K562 (cell line): ENCODE data around the gene TSGA10IP. TPM values are rescaled to one million over a fixed set of nuclear protein-coding genes. Genes with fewer than 3 reads are reported as not detected.

Source experiments
- CBX2 ChIP-seq: fragments of 200-600 bp; sonication (generic); IDR thresholded peaks from one replicate; pipeline ENCODE4 v1.6.1; 2012; ENCODE audit warnings: mild to moderate bottlenecking, low read length, inconsistent platforms; ENCODE audit not compliant: insufficient read depth, poor library complexity, severe bottlenecking
- EGR1 ChIP-seq: fragments of 450-650 bp; conservative IDR thresholded peaks from 2 replicates; pipeline ENCODE4 v1.6.1; 2017; ENCODE audit warnings: mild to moderate bottlenecking
- EP300 ChIP-seq: IDR thresholded peaks from 2 replicates; pipeline ENCODE4 v1.6.1; 2012; ENCODE audit warnings: low read length, improper control_type of control experiment
- NONO ChIP-seq, 2 experiments: fragments of 200-400 bp in 1 of 2; fragments of 450-650 bp in 1 of 2; formaldehyde crosslinking in 1 of 2; IDR thresholded peaks; 2 replicates each; pipeline ENCODE4 v1.6.1; 2017; ENCODE audit warnings: low read depth in 2 of 2, mild to moderate bottlenecking in 2 of 2, moderate library complexity in 2 of 2, low read length in 1 of 2
- PHF8 ChIP-seq: fragments of 200-600 bp; sonication (generic); IDR thresholded peaks from 2 replicates; pipeline ENCODE4 v1.6.1; 2012; ENCODE audit warnings: mixed run types, mild to moderate bottlenecking, inconsistent platforms, low read length, moderate library complexity, borderline replicate concordance
- POLR2B ChIP-seq: fragments of 450-650 bp; IDR thresholded peaks from 2 replicates; pipeline ENCODE4 v1.6.1; 2018; ENCODE audit warnings: low read depth; ENCODE audit not compliant: partially characterized antibody
- POLR2H ChIP-seq: IDR thresholded peaks from 2 replicates; pipeline ENCODE4 v1.6.1; 2016; ENCODE audit warnings: missing genetic modification characterization, low read depth, mild to moderate bottlenecking, control low read depth, missing compliant biosample characterization, moderate library complexity
- RCOR1 ChIP-seq, 2 experiments: IDR thresholded peaks; 2 replicates each; pipeline ENCODE4 v1.6.1; 2012; ENCODE audit warnings: low read depth in 2 of 2, low read length in 2 of 2, borderline replicate concordance in 1 of 2, improper control_type of control experiment in 1 of 2
- SIN3A ChIP-seq, 2 experiments: fragments of 150-350 bp in 1 of 2; IDR thresholded peaks; 2 replicates each; pipeline ENCODE4 v1.6.1; 2011 to 2016; ENCODE audit warnings: borderline replicate concordance in 2 of 2, low read depth in 2 of 2, low read length in 2 of 2, mild to moderate bottlenecking in 2 of 2, moderate library complexity in 2 of 2; ENCODE audit not compliant: control insufficient read depth in 1 of 2
- SRSF7 ChIP-seq: fragments of 200-400 bp; formaldehyde crosslinking; optimal IDR thresholded peaks from 2 replicates; pipeline ENCODE3; 2017; ENCODE audit warnings: mild to moderate bottlenecking, low read depth, low read length
- ZNF512 ChIP-seq: IDR thresholded peaks from 2 replicates; pipeline ENCODE4 v1.6.1; 2016; ENCODE audit warnings: missing genetic modification characterization, missing compliant biosample characterization
- polyA plus RNA-seq, 8 experiments: library from polyadenylated mRNA; depleted of rRNA in 4 of 8; stranded (reverse) in 5 of 8; unstranded in 3 of 8; fragments of >200 nt; fragmentation: Nextera tagmentation in 2 of 8; fragmentation: Illumina TruSeq in 1 of 8; extraction: Ambion mirVana in 2 of 8; extraction: Trizol in 1 of 8; gene quantifications; 2 replicates each; pipeline versions ENCODE4 v1.2.1 to v1.2.3, GENCODE V29; 2011 to 2014; ENCODE audit warnings: inconsistent platforms in 1 of 8, missing spikeins in 1 of 8
- total RNA-seq, 7 experiments: library from RNA; depleted of rRNA in 6 of 7; stranded (reverse); fragments of >200 nt in 6 of 7; fragmentation: Illumina TruSeq in 2 of 7; extraction: Trizol in 2 of 7; gene quantifications; 2 replicates each; pipeline versions ENCODE4 v1.2.1 to v1.2.3, GENCODE V29; 2011 to 2021; ENCODE audit warnings: low replicate concordance in 1 of 7
- TF ChIP-seq, protein P1 (sequence below): fragments of 250-450 bp; sonication (Bioruptor Pico); IDR thresholded peaks from 2 replicates; pipeline ENCODE4 v1.8.0; 2022; ENCODE audit warnings: inconsistent platforms, mild to moderate bottlenecking, moderate library complexity, borderline replicate concordance
- TF ChIP-seq, protein P2 (sequence below), 2 experiments: fragments of 450-650 bp in 1 of 2; sonication (generic) in 1 of 2; formaldehyde crosslinking in 1 of 2; IDR thresholded peaks; 2 replicates each; pipeline versions ENCODE4 v1.7.1 to v1.9.0; 2016 to 2022; ENCODE audit warnings: inconsistent platforms in 1 of 2, mild to moderate bottlenecking in 1 of 2, missing genetic modification reagents in 1 of 2

TSGA10IP gene
- total and polyA plus RNA-seq, 9 of the 15 experiments (the other 6 are each of a cell fraction or from before 2014, with no cell fraction given) = not detected

DNA sequence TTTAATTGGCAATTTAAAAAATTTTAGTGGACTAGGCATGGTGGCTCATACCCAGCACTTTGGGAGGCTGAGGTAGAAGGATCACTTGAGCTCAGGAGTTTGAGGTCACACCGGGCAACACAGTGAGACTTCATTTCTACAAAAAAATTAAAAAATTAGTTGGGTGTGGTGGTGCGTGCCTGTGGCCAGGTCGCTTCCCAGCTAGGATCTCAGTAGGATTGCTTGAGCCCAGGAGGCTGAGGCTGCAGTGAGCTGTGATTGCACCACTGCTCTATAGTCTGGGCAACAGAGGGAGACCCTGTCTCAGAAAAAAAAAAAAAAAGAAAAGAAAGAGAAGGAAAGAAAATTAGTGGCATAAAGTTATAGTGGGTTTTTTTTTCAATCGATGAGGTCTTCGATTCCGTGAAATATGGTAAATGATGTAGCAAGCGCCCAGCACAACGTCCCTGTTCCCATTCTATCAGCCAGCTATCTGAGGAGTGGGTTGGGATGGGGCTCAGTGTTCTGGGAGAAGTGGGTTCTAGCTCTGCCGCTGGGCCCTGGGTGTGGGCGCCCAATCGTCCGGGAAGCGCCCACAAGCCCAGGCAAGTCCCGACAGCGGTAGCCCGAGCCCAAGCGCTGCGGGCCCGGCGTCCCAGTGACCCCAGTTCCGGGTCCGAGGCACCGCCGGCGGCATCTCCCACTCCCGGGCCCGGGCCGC is 46.5 kb upstream of the TSGA10IP start (continued):
- TF ChIP-seq, protein P1, sequence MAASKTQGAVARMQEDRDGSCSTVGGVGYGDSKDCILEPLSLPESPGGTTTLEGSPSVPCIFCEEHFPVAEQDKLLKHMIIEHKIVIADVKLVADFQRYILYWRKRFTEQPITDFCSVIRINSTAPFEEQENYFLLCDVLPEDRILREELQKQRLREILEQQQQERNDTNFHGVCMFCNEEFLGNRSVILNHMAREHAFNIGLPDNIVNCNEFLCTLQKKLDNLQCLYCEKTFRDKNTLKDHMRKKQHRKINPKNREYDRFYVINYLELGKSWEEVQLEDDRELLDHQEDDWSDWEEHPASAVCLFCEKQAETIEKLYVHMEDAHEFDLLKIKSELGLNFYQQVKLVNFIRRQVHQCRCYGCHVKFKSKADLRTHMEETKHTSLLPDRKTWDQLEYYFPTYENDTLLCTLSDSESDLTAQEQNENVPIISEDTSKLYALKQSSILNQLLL = no peak
- TF ChIP-seq SIN3A (IDR thresholded peaks at IDR 0.05; ENCODE audit: borderline replicate concordance in 2 of 2, control insufficient read depth in 1 of 2, low read depth in 2 of 2, low read length in 2 of 2) = 0 out of 4 replicates have a peak, but pooled peaks of 1 of the 2 experiments have one; percentile 83
- 0 out of 2 replicates have a peak, but pooled peaks have one; percentile 8 for TF ChIP-seq POLR2H (tag)
- peak; percentile 39 for TF ChIP-seq SRSF7
- peak; percentile 12 for TF ChIP-seq POLR2B
- 0 out of 2 replicates have a peak, but pooled peaks have one; percentile 26 for TF ChIP-seq EGR1
- peak in 1 of 2 experiments; percentile 31; a peak in 1 of 4 replicates for TF ChIP-seq RCOR1 (IDR thresholded peaks at IDR 0.05; ENCODE audit: borderline replicate concordance in 1 of 2, low read depth in 2 of 2, low read length in 2 of 2)
- TF ChIP-seq PHF8 = peak; percentile 50; the same call in 1 of the 2 replicates
- TF ChIP-seq EP300 = 0 out of 2 replicates have a peak, but pooled peaks have one; percentile 43
- TF ChIP-seq NONO (IDR thresholded peaks at IDR 0.05; ENCODE audit: low read depth in 2 of 2, low read length in 1 of 2) = 0 out of 4 replicates have a peak, but pooled peaks of 1 of the 2 experiments have one; percentile 12
- no peak for TF ChIP-seq CBX2
- peak; percentile 32; the same call in 1 of the 2 replicates for TF ChIP-seq ZNF512 (tag)
- TF ChIP-seq, protein P2, sequence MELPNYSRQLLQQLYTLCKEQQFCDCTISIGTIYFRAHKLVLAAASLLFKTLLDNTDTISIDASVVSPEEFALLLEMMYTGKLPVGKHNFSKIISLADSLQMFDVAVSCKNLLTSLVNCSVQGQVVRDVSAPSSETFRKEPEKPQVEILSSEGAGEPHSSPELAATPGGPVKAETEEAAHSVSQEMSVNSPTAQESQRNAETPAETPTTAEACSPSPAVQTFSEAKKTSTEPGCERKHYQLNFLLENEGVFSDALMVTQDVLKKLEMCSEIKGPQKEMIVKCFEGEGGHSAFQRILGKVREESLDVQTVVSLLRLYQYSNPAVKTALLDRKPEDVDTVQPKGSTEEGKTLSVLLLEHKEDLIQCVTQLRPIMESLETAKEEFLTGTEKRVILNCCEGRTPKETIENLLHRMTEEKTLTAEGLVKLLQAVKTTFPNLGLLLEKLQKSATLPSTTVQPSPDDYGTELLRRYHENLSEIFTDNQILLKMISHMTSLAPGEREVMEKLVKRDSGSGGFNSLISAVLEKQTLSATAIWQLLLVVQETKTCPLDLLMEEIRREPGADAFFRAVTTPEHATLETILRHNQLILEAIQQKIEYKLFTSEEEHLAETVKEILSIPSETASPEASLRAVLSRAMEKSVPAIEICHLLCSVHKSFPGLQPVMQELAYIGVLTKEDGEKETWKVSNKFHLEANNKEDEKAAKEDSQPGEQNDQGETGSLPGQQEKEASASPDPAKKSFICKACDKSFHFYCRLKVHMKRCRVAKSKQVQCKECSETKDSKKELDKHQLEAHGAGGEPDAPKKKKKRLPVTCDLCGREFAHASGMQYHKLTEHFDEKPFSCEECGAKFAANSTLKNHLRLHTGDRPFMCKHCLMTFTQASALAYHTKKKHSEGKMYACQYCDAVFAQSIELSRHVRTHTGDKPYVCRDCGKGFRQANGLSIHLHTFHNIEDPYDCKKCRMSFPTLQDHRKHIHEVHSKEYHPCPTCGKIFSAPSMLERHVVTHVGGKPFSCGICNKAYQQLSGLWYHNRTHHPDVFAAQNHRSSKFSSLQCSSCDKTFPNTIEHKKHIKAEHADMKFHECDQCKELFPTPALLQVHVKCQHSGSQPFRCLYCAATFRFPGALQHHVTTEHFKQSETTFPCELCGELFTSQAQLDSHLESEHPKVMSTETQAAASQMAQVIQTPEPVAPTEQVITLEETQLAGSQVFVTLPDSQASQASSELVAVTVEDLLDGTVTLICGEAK (IDR thresholded peaks at IDR 0.05) = 0 out of 2 replicates have a peak, but pooled peaks have one; percentile 36
- TF ChIP-seq, protein P2 (CRISPR knock-in tag; IDR thresholded peaks at IDR 0.05) = no peak
